ENCODE results near the gene INCA1.

DNA sequence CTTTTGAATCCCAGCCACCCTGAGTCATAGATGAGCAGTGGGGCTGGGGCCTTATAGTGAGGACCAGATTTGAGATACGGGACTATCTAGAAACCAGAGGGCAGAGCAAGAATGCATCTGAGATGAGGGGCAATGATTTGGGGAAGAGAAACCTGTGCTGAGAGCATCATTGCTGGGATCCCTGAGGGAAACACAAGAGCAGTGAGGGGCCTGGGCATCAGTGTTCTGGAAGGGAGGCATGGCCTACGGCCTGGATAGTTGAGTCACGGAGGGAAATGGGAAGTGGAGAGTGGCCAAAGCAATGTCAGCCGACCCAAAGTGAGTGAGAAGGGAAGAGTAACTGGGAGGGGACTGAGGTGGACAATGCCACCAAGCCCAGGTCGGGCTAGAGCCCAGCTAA, 15.0 kb downstream of the INCA1 start:
- TF ChIP-seq, protein P1, sequence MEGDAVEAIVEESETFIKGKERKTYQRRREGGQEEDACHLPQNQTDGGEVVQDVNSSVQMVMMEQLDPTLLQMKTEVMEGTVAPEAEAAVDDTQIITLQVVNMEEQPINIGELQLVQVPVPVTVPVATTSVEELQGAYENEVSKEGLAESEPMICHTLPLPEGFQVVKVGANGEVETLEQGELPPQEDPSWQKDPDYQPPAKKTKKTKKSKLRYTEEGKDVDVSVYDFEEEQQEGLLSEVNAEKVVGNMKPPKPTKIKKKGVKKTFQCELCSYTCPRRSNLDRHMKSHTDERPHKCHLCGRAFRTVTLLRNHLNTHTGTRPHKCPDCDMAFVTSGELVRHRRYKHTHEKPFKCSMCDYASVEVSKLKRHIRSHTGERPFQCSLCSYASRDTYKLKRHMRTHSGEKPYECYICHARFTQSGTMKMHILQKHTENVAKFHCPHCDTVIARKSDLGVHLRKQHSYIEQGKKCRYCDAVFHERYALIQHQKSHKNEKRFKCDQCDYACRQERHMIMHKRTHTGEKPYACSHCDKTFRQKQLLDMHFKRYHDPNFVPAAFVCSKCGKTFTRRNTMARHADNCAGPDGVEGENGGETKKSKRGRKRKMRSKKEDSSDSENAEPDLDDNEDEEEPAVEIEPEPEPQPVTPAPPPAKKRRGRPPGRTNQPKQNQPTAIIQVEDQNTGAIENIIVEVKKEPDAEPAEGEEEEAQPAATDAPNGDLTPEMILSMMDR (IDR thresholded peaks at IDR 0.05 in 8 of 11, conservative IDR thresholded peaks at IDR 0.05 in 3 of 11), result no peak
- TF ChIP-seq POLR2A (IDR thresholded peaks at IDR 0.05) (no peak), POLR2AphosphoS5 (IDR thresholded peaks at IDR 0.05) (no peak)
